Measurements from ENCODE around the gene SCMH1.

DNA sequence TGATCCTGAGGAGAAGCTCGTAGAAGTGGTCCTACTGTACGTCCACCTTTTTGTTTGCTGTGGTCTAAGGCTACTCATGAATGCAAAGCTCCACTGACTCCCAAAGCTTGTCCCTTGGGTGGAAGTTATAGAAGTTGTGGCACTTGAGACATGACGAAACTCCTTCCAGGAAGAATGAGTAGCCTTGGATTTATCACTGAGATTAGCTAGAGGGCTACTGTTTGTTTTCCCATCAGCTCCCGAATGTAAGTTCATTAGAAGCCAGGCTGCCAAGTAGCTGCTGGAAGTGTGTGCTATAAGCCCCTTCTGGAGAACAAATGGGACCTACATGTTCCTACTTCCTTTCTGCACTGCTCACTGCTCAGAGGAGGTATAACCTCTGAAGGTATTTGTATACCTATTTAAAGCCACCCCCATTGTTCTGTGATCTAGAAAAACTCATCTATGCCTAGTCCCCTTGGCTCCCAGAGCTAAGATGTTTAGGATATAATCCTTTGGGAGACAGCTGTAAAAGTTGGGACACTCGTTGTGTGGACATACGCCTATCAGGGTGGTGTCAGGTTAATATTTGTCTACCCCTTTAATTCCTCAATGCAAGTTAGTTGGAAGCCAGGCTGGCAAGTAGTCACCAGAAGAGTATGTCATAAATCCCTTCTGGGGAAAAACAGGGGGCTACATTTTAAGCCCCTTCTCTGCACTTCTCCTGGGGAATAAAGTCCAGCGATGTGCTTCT lies 72.9 kb downstream of the SCMH1 start:
- TF ChIP-seq, protein P1, sequence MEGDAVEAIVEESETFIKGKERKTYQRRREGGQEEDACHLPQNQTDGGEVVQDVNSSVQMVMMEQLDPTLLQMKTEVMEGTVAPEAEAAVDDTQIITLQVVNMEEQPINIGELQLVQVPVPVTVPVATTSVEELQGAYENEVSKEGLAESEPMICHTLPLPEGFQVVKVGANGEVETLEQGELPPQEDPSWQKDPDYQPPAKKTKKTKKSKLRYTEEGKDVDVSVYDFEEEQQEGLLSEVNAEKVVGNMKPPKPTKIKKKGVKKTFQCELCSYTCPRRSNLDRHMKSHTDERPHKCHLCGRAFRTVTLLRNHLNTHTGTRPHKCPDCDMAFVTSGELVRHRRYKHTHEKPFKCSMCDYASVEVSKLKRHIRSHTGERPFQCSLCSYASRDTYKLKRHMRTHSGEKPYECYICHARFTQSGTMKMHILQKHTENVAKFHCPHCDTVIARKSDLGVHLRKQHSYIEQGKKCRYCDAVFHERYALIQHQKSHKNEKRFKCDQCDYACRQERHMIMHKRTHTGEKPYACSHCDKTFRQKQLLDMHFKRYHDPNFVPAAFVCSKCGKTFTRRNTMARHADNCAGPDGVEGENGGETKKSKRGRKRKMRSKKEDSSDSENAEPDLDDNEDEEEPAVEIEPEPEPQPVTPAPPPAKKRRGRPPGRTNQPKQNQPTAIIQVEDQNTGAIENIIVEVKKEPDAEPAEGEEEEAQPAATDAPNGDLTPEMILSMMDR (IDR thresholded peaks at IDR 0.05) = no peak
- TF ChIP-seq POLR2A (IDR thresholded peaks at IDR 0.05) = no peak

Data from breast epithelium (tissue), 3 donors.